ENCODE results near the gene MYLK.

The MYLK gene

DNA sequence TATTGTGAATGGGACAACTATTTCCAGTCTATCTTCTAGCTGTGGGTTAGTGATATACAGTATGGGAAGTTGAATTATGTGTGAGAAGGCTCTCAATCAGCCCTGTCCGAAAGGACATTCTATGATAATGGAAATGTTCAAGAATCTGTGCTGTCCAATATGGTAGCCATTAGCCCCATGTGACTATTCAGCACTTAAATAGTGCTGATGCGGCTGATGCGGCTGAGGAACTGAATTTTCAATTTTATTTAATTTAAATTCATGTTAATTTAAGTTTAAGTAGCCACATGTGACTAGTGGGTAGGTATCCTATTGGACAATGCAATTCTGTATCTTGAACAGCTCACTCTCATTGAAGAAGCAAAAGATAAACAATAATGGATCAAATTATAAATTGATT, 98.5 kb downstream of the MYLK start:
- H3K4me3 ChIP-seq (ENCODE audit: low read depth, low read length), result no peak overlapping the region
- no peak for DNase-seq (ENCODE audit: low read depth)
- TF ChIP-seq, protein P1, sequence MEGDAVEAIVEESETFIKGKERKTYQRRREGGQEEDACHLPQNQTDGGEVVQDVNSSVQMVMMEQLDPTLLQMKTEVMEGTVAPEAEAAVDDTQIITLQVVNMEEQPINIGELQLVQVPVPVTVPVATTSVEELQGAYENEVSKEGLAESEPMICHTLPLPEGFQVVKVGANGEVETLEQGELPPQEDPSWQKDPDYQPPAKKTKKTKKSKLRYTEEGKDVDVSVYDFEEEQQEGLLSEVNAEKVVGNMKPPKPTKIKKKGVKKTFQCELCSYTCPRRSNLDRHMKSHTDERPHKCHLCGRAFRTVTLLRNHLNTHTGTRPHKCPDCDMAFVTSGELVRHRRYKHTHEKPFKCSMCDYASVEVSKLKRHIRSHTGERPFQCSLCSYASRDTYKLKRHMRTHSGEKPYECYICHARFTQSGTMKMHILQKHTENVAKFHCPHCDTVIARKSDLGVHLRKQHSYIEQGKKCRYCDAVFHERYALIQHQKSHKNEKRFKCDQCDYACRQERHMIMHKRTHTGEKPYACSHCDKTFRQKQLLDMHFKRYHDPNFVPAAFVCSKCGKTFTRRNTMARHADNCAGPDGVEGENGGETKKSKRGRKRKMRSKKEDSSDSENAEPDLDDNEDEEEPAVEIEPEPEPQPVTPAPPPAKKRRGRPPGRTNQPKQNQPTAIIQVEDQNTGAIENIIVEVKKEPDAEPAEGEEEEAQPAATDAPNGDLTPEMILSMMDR (IDR thresholded peaks at IDR 0.05; ENCODE audit: insufficient read depth, low read depth, low read length, missing control alignments), result no peak

DNA sequence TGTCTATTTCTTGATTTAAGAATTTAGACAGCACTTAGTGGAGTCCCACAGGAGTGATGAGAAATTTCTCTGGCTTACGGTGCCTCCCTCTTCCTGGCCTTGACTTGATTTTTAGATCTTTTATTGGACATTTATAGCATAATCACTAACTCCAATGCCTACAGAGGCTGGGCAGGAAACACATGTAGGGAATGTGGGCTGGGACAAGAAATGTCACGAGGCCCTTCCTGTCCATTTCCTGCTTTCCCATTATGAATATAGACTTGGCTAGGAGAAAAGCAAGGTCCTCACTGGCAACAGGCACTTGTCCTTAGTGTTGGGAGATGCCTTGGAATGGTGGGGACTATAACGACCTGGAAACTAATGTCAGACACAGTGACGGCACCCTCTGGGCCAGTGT, 100.3 kb downstream of the MYLK start:
- no peak overlapping the region for H3K4me3 ChIP-seq (ENCODE audit: low read depth, low read length)
- TF ChIP-seq, protein P1 (IDR thresholded peaks at IDR 0.05; ENCODE audit: insufficient read depth, low read depth, low read length, missing control alignments), result no peak
- DNase-seq (ENCODE audit: low read depth), result no peak

DNA sequence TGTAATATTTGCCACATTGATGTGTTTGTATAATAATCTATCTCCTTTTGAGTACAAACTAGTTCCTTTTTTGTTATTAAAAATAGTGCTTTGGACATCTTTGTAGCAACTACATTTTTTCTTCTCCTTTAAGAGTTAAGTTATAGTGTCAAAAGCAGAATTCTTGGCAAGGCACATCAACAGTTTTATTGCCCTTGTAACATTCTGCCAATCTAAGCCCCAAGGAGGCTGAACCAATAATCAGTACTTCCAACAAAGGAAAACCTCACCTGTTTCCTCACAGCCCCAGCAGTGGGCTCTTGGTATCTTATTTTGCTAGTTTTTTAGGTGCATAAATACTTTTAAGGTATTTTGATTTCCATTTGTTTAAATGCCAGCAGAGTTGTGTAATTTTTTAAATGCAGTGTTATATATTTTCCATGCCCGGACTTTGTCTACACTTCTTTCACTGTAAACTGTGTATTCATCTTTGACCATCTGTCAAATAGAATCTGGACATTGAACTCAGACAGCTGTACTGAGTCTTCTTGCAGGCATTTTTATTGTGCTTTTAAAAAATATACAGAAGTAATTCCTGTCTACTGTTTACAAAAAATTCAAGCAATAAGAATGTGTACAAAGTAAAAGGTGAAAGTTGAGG, 101.0 kb downstream of the MYLK start:
- no peak for DNase-seq (ENCODE audit: low read depth)
- TF ChIP-seq, protein P1 (IDR thresholded peaks at IDR 0.05; ENCODE audit: insufficient read depth, low read depth, low read length, missing control alignments), result no peak
- no peak overlapping the region for H3K4me3 ChIP-seq (ENCODE audit: low read depth, low read length)

DNA sequence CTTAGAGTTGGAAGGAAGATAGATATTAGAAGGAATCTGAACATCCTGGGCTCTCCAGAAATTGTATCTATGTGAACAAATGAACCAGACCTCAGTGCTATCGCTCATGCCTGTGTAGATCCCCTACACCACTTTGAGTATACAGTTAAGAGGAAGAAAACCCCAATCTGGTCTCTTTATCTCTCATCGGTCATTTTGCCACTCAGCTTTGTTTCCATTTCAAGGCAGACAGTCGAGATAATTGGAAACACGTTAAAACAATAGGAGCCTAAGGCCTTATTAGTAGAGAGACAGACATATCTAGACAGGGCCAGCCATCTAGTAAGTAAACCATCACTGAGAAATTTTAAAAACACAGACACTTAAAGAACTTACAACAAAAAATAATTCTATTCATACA, 101.6 kb downstream of the MYLK start:
- DNase-seq (ENCODE audit: low read depth), result no peak
- TF ChIP-seq, protein P1 (IDR thresholded peaks at IDR 0.05; ENCODE audit: insufficient read depth, low read depth, low read length, missing control alignments), result no peak
- H3K4me3 ChIP-seq (ENCODE audit: low read depth, low read length), result no peak overlapping the region

DNA sequence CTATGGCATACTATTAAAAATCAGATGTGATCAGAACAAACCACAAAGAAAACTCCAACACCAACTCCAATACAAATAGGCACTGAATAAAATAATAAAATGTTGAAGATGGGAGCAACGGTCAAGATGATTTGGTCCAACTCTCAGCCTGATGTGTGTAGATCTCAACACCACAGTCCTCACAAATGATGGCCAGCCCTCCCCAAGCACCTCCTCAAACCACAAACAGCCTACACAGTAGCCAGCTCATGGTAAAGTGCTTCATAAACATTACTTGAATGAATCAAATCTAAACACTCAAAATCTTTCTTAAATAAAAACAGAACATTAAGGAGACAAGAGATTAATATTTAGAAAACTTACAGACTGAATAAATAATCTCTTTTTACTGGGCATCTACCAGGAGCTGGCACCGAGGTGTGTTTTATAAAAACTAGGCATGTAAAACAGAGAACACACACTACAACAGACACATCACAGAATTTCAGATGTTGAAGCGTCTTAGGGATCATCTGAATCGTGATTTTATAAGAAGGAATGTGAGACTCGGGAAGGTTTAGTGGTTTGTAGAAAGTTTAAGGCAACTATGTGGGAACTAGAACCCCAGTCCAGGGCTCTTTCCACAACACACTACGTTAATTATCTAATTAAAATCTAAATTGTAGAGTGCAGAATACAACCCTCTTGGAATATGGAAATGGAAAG, 102.4 kb downstream of the MYLK start:
- no peak for DNase-seq (ENCODE audit: low read depth)
- no peak overlapping the region for H3K4me3 ChIP-seq (ENCODE audit: low read depth, low read length)
- TF ChIP-seq, protein P1 (IDR thresholded peaks at IDR 0.05; ENCODE audit: insufficient read depth, low read depth, low read length, missing control alignments), result no peak

DNA sequence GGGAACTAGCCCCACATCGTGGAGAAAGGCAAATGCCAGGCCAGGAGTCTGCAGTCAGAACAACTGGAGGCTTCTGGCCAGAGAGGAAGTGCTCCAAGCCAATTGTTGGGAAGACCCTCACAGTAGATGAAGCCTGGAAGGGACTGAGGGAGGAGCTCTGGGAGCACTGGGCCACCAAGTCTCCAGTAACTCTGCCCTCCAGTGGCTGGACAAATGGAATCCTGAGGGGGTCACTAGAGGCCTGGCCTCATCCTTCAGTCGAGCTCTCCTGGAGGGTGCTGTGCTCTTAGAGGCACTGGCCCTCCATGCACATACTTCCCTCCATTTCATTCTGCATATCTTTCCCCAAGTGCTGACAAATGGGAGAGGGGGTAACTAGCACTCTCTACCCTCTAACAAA, 103.0 kb downstream of the MYLK start:
- H3K4me3 ChIP-seq (ENCODE audit: low read depth, low read length), result no peak overlapping the region
- TF ChIP-seq, protein P1 (IDR thresholded peaks at IDR 0.05; ENCODE audit: insufficient read depth, low read depth, low read length, missing control alignments), result no peak
- DNase-seq (ENCODE audit: low read depth), result no peak

All from GM12865 (cell line).